Epithelial cell of esophagus (primary cell): ENCODE data around the gene TBC1D5.

Experiments
- DNase-seq: peaks from one replicate; pipeline ENCODE4 v3.0.0; 2010; ENCODE audit warnings: low read depth
- H3K4me3 ChIP-seq: 2 replicates; pipeline ENCODE4 v1.5.1; 2011; ENCODE audit warnings: mild to moderate bottlenecking, low read length, control low read depth
- TF ChIP-seq, protein P1 (sequence below): IDR thresholded peaks from 2 replicates; pipeline ENCODE4 v1.5.1; 2011; ENCODE audit warnings: low read depth, mild to moderate bottlenecking, low read length, control low read depth, inconsistent platforms; ENCODE audit not compliant: insufficient read depth; ENCODE audit errors: missing control alignments

The TBC1D5 gene

DNA sequence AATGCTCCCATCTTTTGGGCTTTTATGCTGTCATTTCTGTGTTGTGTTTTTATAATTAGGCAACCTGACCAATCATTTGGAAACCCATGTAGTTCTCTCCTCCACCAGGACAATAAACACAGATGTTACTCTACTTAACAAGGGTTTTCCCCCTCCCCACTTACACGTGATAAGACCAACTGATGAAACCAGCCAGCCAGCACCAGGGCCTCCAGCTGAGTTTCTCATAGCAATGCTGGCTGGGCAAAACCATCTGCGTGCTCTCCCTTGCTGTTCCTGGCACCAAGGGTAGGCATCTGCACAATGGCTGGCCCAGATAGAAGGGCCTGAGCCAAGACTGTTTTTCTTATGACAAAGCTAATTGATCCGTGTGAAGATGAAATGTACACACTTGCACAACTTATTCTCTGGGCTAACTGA, 547.2 kb downstream of the TBC1D5 start:
- TF ChIP-seq, protein P1, sequence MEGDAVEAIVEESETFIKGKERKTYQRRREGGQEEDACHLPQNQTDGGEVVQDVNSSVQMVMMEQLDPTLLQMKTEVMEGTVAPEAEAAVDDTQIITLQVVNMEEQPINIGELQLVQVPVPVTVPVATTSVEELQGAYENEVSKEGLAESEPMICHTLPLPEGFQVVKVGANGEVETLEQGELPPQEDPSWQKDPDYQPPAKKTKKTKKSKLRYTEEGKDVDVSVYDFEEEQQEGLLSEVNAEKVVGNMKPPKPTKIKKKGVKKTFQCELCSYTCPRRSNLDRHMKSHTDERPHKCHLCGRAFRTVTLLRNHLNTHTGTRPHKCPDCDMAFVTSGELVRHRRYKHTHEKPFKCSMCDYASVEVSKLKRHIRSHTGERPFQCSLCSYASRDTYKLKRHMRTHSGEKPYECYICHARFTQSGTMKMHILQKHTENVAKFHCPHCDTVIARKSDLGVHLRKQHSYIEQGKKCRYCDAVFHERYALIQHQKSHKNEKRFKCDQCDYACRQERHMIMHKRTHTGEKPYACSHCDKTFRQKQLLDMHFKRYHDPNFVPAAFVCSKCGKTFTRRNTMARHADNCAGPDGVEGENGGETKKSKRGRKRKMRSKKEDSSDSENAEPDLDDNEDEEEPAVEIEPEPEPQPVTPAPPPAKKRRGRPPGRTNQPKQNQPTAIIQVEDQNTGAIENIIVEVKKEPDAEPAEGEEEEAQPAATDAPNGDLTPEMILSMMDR = no peak
- DNase-seq = no peak
- no peak overlapping the region for H3K4me3 ChIP-seq

DNA sequence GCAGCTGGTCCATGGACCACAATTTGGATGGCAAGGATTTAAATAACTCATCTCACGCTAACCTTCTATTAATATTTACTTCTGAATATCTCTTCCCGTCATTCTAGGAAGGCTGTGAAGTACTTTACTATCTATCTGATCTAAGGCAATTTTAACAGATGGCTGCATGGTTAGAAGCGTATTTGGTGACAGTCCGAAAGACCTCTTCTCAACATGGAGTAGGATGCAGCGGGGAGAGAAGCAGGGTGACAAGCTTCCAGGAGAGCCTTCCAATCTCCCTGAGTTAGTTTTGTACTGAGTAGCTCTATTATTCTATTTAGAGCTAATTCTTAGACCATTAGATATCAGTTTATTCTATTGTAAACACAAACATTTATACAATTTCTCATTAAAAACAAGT, 548.3 kb downstream of the TBC1D5 start:
- TF ChIP-seq, protein P1 = no peak
- no peak overlapping the region for H3K4me3 ChIP-seq
- DNase-seq = no peak

DNA sequence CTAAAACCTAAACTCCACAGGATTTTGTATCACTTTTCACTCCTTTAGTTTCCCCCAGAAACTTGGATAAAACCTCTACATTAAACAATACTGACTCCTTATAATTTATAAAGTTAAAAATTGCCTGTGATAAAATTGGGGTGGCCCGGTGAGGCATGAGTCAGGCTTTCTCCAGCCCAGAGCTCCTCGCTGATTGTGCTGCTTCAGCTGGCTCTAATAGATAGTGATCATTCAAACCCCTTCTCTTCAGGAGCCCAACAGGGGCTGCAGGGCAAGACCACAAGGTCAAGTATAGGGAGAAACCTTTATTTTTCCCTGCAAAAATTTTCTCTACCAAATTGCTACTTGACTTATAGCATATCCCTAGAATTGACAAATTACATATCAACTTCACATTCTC, 549.4 kb downstream of the TBC1D5 start:
- TF ChIP-seq, protein P1 = no peak
- no peak for DNase-seq
- no peak overlapping the region for H3K4me3 ChIP-seq

DNA sequence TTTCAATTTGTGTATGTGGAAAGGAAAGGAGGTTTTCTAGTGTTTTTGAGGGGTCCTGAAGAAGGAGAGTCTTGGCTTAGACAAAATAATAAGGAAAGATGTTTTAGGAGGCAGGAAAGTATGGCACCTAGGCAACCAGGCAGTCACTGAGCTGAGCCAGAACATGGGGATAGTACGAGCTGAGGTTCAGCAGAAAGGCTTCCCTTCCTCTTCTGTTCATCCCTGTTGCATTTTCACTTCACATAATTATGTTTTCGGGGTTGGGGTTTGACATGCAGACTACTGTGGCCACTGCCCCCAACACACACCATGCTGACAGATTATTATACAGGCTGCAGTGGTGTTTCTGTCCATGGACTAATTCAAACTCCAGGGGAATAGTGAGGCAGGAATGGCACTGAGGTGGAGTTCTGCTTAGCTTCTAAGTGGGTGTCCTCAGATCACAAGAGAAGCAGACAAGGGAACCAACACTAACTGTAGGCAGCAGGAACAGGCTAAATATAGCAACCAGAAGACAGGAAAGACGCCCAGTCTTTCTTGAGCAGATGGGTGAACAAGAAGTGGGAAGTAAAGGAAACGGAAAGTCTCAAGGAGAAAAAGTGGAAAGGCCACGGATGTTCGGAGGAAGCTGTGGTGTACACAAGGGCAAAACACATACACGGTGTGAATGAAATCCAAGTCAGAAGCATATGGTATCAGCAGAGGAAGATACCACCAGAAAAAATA, 551.9 kb downstream of the TBC1D5 start:
- no peak for DNase-seq
- H3K4me3 ChIP-seq = no peak overlapping the region
- TF ChIP-seq, protein P1 = no peak

DNA sequence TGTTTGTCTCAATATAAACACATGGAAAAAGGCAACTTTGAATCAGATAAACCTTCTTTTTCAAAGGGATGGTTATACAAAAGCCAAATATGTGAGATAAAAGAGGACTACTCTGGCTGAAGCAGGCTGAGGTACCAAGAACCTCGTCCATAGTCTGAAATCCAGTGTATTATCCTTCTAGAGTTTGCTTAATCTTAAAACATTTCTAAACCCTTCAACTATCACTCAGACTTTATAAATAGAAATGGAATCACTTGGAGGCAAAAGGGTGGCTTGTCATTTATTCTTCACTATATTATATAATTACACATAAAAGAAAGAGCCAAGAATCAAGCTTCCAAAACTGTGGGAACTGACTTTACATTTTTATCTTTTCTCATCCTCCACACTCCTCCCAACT, 554.1 kb downstream of the TBC1D5 start:
- DNase-seq = no peak
- H3K4me3 ChIP-seq = no peak overlapping the region
- TF ChIP-seq, protein P1 = no peak

DNA sequence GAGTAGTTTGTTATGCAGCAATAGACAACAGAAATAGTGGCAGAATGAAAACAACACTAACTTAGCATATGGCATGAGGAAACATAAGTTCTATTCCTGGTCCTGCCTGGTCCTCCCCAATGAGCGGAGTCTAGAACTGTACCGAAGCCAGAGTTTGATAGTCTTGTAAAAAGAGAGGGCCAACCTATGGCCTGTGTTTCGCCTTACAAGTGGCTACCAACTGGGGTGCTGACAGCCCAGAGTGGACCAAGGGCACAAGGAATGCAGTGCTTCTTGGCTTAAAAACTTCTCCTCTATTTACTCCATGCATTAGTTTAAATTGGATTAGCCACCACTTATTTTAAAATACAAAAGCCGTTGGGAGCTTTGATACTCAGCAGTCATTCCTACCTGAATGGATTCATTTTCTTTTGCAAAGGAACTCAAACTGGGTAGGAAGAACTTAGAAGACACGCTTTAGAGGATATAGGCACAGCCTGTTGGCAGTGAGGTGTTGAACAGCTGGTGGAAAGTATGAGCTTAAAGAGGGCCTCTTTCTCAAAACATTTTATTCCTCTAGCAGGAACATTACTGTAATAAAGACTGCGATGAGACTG, 554.7 kb downstream of the TBC1D5 start:
- no peak for DNase-seq
- TF ChIP-seq, protein P1 = no peak
- no peak overlapping the region for H3K4me3 ChIP-seq
